ENCODE data around the gene NFRKB. TPM values are rescaled to one million over a fixed set of nuclear protein-coding genes. Genes with fewer than 3 reads are reported as not detected.

The NFRKB gene
- total RNA-seq, 4 donors from 2014 or later: 28.7 to 79.2 (median 37.0) TPM

GRCh38 chr11:129938764-129939163 is 43.4 kb upstream of the NFRKB start:
- in situ Hi-C loops (cut with MboI; ENCODE audit: low pct_ligation_motif_present in 1 of 4, low pct_unique_long_range_greater_than_20kb in 1 of 4, low sequenced_read_pairs in 3 of 4) (no loop called here), intact Hi-C loops (cut with DNase I; ENCODE audit: low total_unique reads) (no loop called here)
- H3K36me3 ChIP-seq: peaks cover 0 to 9% (median 0%) of the 10 kb centered on the region in 4 donors
- 99 to 100% methylated on average over 4 to 5 of the region's 5 CpGs for WGBS, 2 donors (ENCODE audit: low coverage in 1 of 2)
- H3K27me3 ChIP-seq: no peaks in the 10 kb centered on the region
- no peak overlapping the region for H3K27ac ChIP-seq
- TF ChIP-seq, protein P1, sequence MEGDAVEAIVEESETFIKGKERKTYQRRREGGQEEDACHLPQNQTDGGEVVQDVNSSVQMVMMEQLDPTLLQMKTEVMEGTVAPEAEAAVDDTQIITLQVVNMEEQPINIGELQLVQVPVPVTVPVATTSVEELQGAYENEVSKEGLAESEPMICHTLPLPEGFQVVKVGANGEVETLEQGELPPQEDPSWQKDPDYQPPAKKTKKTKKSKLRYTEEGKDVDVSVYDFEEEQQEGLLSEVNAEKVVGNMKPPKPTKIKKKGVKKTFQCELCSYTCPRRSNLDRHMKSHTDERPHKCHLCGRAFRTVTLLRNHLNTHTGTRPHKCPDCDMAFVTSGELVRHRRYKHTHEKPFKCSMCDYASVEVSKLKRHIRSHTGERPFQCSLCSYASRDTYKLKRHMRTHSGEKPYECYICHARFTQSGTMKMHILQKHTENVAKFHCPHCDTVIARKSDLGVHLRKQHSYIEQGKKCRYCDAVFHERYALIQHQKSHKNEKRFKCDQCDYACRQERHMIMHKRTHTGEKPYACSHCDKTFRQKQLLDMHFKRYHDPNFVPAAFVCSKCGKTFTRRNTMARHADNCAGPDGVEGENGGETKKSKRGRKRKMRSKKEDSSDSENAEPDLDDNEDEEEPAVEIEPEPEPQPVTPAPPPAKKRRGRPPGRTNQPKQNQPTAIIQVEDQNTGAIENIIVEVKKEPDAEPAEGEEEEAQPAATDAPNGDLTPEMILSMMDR (IDR thresholded peaks at IDR 0.05): no peak
- no peak for TF ChIP-seq POLR2A (IDR thresholded peaks at IDR 0.05)
- TF ChIP-seq EP300 (IDR thresholded peaks at IDR 0.05; ENCODE audit: low read depth): no peak
- TF ChIP-seq POLR2AphosphoS5 (IDR thresholded peaks at IDR 0.05): no peak
- no peak for DNase-seq
- no peaks in the 10 kb centered on the region for H3K9me3 ChIP-seq
- no peaks in the 10 kb centered on the region for H3K4me1 ChIP-seq
- no peak overlapping the region for H3K4me3 ChIP-seq

- in situ Hi-C loops (cut with MboI; ENCODE audit: low pct_ligation_motif_present in 1 of 4, low pct_unique_long_range_greater_than_20kb in 1 of 4, low sequenced_read_pairs in 3 of 4) (no loop called here), intact Hi-C loops (cut with DNase I; ENCODE audit: low total_unique reads) (no loop called here)
- H3K36me3 ChIP-seq: peaks cover 0 to 9% (median 0%) of the 10 kb centered on the region in 4 donors
- H3K4me1 ChIP-seq: no peaks in the 10 kb centered on the region
- H3K27ac ChIP-seq: no peak overlapping the region
- H3K9me3 ChIP-seq: no peaks in the 10 kb centered on the region
- no peaks in the 10 kb centered on the region for H3K27me3 ChIP-seq
- TF ChIP-seq, protein P1 (IDR thresholded peaks at IDR 0.05): no peak
- TF ChIP-seq POLR2AphosphoS5 (IDR thresholded peaks at IDR 0.05): no peak
- no peak for TF ChIP-seq POLR2A (IDR thresholded peaks at IDR 0.05)
- TF ChIP-seq EP300 (IDR thresholded peaks at IDR 0.05; ENCODE audit: low read depth): no peak
- DNase-seq: no peak
- H3K4me3 ChIP-seq: no peak overlapping the region
- WGBS, 2 donors (ENCODE audit: low coverage in 1 of 2): 90 to 96% methylated on average over 4 of the region's 4 CpGs
These were observed 42.3 kb upstream of the NFRKB start for GRCh38 chr11:129937592-129938238.

GRCh38 chr11:129935723-129936122 is 40.3 kb upstream of the NFRKB start:
- no peak for TF ChIP-seq POLR2AphosphoS5 (IDR thresholded peaks at IDR 0.05)
- TF ChIP-seq POLR2A (IDR thresholded peaks at IDR 0.05): no peak
- TF ChIP-seq EP300 (IDR thresholded peaks at IDR 0.05; ENCODE audit: low read depth): no peak
- TF ChIP-seq, protein P1 (IDR thresholded peaks at IDR 0.05): no peak
- in situ Hi-C loops (cut with MboI; ENCODE audit: low pct_ligation_motif_present in 1 of 4, low pct_unique_long_range_greater_than_20kb in 1 of 4, low sequenced_read_pairs in 3 of 4) (no loop called here), intact Hi-C loops (cut with DNase I; ENCODE audit: low total_unique reads) (no loop called here)
- no peaks in the 10 kb centered on the region for H3K27me3 ChIP-seq
- no peaks in the 10 kb centered on the region for H3K9me3 ChIP-seq
- no peak overlapping the region for H3K4me3 ChIP-seq
- WGBS, 2 donors (ENCODE audit: low coverage in 1 of 2): 80 to 100% methylated on average over 1 to 3 of the region's 3 CpGs
- H3K27ac ChIP-seq: no peak overlapping the region
- no peak for DNase-seq
- H3K36me3 ChIP-seq: no peaks in the 10 kb centered on the region
- no peaks in the 10 kb centered on the region for H3K4me1 ChIP-seq

DNA sequence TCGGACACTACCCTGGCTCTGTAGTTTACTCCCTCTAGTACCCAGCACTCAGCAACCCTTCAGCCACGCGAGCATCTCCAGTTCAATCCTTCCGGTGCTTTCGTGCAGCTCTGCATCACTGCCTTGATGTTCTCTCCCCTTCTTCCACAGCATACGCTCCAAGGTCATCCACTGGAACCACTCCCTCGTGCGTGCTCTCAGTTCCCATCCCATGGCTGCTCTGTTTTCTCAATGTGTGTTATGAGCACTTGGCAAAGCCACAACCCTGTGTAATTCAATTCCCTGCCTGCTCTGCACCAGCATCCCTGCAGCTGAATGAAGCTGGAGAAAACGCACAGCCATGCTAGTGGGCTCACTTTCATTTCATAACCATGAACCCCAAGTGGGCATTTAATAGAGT is 38.5 kb upstream of the NFRKB start:
- intact Hi-C loops (cut with DNase I; ENCODE audit: low total_unique reads) (loop anchor here (1.0 kb wide), 1 partner anchor 42 kb away; no protein-coding TSS in a partner anchor), in situ Hi-C loops (cut with MboI; ENCODE audit: low pct_ligation_motif_present in 1 of 4, low pct_unique_long_range_greater_than_20kb in 1 of 4, low sequenced_read_pairs in 3 of 4) (no loop called here)
- 94% methylated on average over 3 to 9 of the region's 9 CpGs for WGBS, 2 donors (ENCODE audit: low coverage in 1 of 2)
- DNase-seq: no peak
- Histone ChIP-seq H3K27me3 (no peaks in the 10 kb centered on the region), H3K27ac (no peak overlapping the region), H3K36me3 (peaks cover 0 to 11% (median 0%) of the 10 kb centered on the region in 4 donors), H3K4me1 (no peaks in the 10 kb centered on the region), H3K4me3 (no peak overlapping the region), H3K9me3 (no peaks in the 10 kb centered on the region)
- TF ChIP-seq EP300 (IDR thresholded peaks at IDR 0.05; ENCODE audit: low read depth): no peak
- no peak for TF ChIP-seq POLR2A (IDR thresholded peaks at IDR 0.05)
- TF ChIP-seq, protein P1 (IDR thresholded peaks at IDR 0.05): no peak
- no peak for TF ChIP-seq POLR2AphosphoS5 (IDR thresholded peaks at IDR 0.05)

All from transverse colon (tissue), 4 donors.